CD4-positive, alpha-beta T cell treated with Interleukin-10 for 1 hour (primary cell): ENCODE data around the gene RPL35A.
"Not testable (repeated sequence)": the region's sequence is repeated elsewhere in the genome, so short reads cannot be mapped to it uniquely, and the experiment has no call there.

Experiments used
- DNase-seq: peaks from one replicate; pipeline ENCODE4 v3.0.0-alpha.2; 2020

RPL35A gene

GRCh38 chr3:197953325-197953724 lies 3.3 kb downstream of the RPL35A start:
- no peak for DNase-seq

GRCh38 chr3:197953881-197954280 lies 3.9 kb downstream of the RPL35A start:
- no peak for DNase-seq

- no peak for DNase-seq
Observed at GRCh38 chr3:197955892-197956477, 6.0 kb downstream of the RPL35A start.

- DNase-seq: no peak
Observed at GRCh38 chr3:197956626-197956988, 6.6 kb downstream of the RPL35A start.

- DNase-seq: no peak
Observed at GRCh38 chr3:197957790-197958133, 7.8 kb downstream of the RPL35A start.

GRCh38 chr3:197958346-197958745 lies 8.4 kb downstream of the RPL35A start:
- DNase-seq: no peak

GRCh38 chr3:197958848-197959247 lies 8.9 kb downstream of the RPL35A start:
- DNase-seq: not testable (repeated sequence)

- DNase-seq: no peak
Observed at GRCh38 chr3:197959500-197959890, 9.5 kb downstream of the RPL35A start.

- peak; percentile 96 for DNase-seq
Observed at GRCh38 chr3:197959891-197960693, 10.1 kb downstream of the RPL35A start, which contains the start of gene LMLN. TSS of gene LMLN (plus strand) at chr3:197960217. CDS start at chr3:197960246, 29 bp downstream.

- no peak for DNase-seq
Observed at GRCh38 chr3:197960694-197961581, 10.9 kb downstream of the RPL35A start.

- DNase-seq: peak; percentile 36
Observed at GRCh38 chr3:197961582-197961945, 11.6 kb downstream of the RPL35A start.

- no peak for DNase-seq
Observed at GRCh38 chr3:197963019-197963637, 13.1 kb downstream of the RPL35A start.

GRCh38 chr3:197967337-197967989 lies 17.5 kb downstream of the RPL35A start:
- not testable (repeated sequence) for DNase-seq

- DNase-seq: no peak
Observed at GRCh38 chr3:197970588-197970987, 20.6 kb downstream of the RPL35A start.

GRCh38 chr3:197974016-197974415 lies 24.0 kb downstream of the RPL35A start:
- DNase-seq: no peak

- no peak for DNase-seq
Observed at GRCh38 chr3:197975311-197975710, 25.3 kb downstream of the RPL35A start.

GRCh38 chr3:197983076-197983475 lies 33.1 kb downstream of the RPL35A start:
- no peak for DNase-seq

- DNase-seq: no peak
Observed at GRCh38 chr3:197989651-197990050, 39.7 kb downstream of the RPL35A start.

GRCh38 chr3:197994736-197995135 lies 44.7 kb downstream of the RPL35A start:
- no peak for DNase-seq

GRCh38 chr3:197996855-197997254 lies 46.9 kb downstream of the RPL35A start:
- no peak for DNase-seq

GRCh38 chr3:197997936-197998335 lies 47.9 kb downstream of the RPL35A start:
- no peak for DNase-seq
